DMS153 (cell line): Measurements from ENCODE around the gene ACAA1.
"Not testable (repeated sequence)": the region's sequence is repeated elsewhere in the genome, so short reads cannot be mapped to it uniquely, and the experiment has no call there.

Experiments used
- DNase-seq: peaks from one replicate; lab custom pipeline; 2025; lab: John Stamatoyannopoulos, UW

The ACAA1 gene

GRCh38 chr3:38134517-38135143, 2.3 kb downstream of the ACAA1 start:
- not testable (repeated sequence) for DNase-seq

DNA sequence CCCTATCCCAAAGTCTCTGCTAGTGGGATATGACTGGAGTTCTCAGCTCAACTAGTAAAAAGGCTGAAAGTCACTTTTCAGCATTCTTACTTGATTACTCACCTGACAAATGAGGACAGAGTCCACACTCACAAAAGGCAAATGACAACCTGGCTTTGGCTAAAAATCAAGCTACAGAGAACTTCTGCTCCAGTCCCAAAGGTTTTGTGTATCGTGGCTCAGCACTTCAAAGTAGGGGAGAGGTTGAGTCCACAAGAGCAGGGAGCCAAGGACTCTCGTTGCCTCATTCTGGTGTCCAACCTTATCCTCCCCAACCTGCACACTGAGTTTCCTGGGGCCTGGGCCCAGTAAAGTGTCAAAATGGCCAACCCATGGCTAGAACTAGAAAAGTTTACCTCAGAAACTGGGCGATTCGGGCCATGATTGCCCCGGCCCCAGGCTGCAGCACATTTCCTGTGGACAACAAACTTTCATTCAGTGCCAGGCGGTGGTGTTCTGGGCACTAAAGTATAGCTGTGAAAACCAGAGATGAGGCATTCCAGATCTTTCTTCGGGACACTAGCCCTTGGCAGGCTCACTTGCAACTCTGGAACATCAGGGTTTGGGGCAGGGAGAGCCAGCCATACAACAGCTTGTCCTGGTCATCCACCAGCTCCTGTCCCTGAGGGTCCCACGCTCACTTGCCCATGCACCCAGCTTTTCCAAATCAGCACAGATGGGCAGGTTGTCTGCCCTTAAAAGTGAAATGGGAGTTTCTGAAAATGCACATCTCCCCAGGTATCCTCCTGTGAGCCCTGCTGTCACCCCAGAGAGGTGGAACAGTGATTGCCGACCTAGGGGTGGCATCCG, 3.1 kb downstream of the ACAA1 start:
- DNase-seq: no peak

- no peak for DNase-seq
Measured at GRCh38 chr3:38133209-38133556, 3.7 kb downstream of the ACAA1 start.

- DNase-seq: no peak
Measured at GRCh38 chr3:38131621-38132369, 5.1 kb downstream of the ACAA1 start.

DNA sequence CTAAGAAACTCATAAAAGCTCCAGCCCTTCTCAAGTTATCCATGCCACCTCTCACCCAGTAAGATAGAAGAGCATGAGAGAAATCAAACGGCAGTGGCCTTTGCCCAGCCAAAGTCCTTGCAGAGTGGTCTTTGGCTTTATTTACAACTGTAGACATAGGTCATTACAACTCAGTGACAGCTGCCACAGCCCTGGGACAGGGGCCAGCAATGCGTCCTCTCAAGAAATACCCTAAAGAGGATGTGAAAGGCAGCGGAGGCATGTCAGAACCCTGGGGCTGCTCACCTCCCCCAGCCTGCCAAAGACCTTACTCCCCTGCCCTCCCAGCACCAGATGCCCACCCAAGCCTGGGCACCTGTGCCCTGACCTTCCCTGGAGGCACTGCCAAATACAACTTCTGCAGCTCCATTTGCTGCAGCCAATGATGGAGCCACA, 6.3 kb downstream of the ACAA1 start:
- DNase-seq: no peak

DNA sequence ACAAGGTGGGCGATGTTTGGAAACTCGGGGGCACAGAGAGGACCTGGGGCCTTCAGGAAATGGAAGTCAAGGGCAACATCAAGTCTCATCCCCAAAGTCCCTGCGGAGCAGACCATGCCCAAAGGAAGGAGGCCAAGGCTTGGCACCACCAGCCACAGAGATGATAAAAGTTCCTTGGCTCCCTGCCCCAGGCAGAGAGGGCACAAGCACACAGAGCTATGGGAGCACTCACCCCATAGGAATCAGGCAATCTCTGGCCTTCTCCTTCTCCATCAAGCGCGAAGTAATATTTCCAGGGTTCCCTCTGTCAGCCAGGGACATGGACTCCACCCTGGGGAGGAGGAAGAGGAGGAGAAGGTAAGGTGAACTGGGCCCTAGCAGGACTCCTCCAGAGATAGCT, 7.9 kb downstream of the ACAA1 start:
- no peak for DNase-seq

GRCh38 chr3:38128303-38128655, 8.6 kb downstream of the ACAA1 start:
- no peak for DNase-seq

- no peak for DNase-seq
Measured at GRCh38 chr3:38127611-38128302, 9.2 kb downstream of the ACAA1 start.

GRCh38 chr3:38126121-38126892, 10.6 kb downstream of the ACAA1 start:
- DNase-seq: no peak

DNA sequence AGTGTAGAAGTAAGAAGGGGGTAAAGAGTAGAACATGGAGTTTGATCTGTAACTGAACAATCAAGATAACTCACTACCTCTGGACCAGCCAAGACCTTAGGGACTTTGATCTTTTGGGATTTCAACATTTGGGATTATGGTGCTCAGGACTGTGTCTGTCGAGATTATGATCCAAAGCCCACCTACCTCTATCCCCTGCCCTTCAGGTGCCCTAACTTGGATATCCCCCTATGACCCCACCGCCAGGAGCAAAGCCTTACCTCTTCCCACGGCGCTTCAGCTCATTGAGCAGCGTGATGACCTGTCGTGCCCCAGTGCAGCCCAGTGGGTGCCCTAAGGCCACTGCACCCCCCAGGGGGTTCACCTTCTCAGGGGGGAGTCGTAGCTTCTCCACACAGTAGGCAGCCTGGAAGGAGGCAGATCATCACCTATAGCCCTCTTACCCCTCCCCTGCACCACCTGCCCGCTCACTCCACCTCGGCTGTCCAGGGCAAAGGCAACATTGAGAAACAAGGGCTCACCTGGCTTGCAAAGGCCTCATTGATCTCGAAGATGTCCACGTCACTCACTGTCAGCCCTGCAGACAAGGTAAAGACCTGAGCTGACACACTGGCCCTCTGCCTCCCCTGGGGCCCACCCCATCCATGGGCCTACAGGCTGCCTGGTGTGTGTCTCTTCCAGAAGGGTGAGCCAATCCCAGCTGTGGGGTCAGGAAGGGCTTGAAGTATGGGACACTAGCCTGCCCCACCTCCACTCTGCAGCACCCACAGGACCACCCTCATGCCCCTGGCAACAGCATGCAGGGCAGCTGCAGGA, 11.4 kb downstream of the ACAA1 start:
- no peak for DNase-seq

DNA sequence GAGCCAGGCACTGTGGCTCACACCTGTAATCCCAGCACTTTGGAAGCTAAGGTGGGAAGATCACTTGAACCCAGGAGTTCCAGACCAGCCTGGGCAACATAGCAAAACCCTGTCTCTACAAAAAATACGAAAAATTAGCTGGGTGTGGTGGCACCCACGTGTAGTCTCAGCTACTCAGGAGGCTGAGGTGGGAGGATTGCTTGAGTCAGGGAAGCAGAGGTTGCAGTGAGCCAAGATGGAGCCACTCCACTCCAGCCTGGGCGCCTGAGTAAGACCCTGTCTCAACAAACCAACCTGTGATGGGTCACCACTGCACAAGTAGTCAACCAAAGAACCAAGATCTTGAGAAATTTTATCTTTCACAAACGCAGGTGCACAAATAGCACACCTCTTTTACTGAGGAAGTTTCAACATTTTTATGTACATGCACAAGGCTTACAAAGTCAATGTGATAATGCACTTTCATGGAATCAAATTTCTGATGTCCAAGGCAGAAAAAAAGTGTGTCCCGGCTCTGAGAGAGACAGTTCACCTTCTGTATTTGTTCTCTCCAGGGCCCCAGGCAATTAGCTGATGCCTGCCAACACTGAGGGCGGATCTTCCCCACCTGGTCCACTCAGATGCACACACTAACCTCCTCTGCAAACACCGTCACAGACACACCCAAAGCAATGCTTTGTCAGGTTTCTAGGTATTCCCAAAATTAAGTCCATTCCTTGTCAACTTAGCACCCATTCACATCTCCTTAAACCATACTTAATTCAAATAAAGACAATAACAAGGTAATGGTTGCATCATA, 12.4 kb downstream of the ACAA1 start:
- no peak for DNase-seq

DNA sequence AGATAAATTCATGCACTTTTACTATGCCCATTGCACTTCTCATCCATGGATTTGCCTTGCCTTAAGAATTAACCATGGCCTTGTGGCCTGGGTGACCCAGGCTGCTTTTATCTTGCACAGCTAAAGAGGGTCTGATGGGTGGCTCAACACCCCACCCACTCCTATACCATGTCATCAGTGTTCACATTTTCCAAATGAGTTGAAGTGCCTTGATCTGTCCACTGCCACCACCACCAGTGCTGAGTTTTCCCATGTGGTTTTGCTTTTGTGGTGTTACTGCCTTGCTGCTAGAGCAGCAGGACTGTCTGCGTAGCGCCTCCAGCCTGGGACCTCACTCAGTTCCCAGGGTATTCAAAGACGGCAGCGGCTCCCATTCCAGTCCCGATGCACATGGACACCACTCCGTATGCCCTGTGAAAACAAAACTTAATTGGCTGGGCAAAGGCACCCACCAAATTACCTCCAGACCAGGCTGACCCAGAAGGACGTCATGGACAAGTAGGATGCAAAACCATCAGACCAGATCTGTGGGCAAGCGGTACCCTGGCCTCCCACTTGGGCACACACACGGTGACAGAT, 14.1 kb downstream of the ACAA1 start:
- no peak for DNase-seq

GRCh38 chr3:38121832-38122461, 15.0 kb downstream of the ACAA1 start:
- no peak for DNase-seq

- DNase-seq: no peak
Measured at GRCh38 chr3:38121451-38121831, 15.5 kb downstream of the ACAA1 start.

- no peak for DNase-seq
Measured at GRCh38 chr3:38120693-38121450, 16.1 kb downstream of the ACAA1 start.

GRCh38 chr3:38119821-38120692, 16.9 kb downstream of the ACAA1 start:
- no peak for DNase-seq

- no peak for DNase-seq
Measured at GRCh38 chr3:38119248-38119544, 17.7 kb downstream of the ACAA1 start.
